Transverse colon (tissue), 4 donors: ENCODE data around the gene BMP8A. TPM values are rescaled to one million over a fixed set of nuclear protein-coding genes. Genes with fewer than 3 reads are reported as not detected.
"Not testable (repeated sequence)": the region's sequence is repeated elsewhere in the genome, so short reads cannot be mapped to it uniquely, and the experiment has no call there.

Source experiments
- DNase-seq: peaks from one replicate; pipeline ENCODE4 v3.0.0-alpha.2; 2019
- H3K27ac ChIP-seq, 4 donors: fragments of 200-600 bp; sonication (generic); 2 replicates each; pipeline ENCODE4 v1.5.1; 2016 to 2018; ENCODE audit warnings: inconsistent platforms in 4 of 4
- H3K27me3 ChIP-seq: fragments of 200-600 bp; sonication (generic); 2 replicates; pipeline ENCODE4 v1.5.1; 2017; ENCODE audit warnings: inconsistent platforms
- H3K36me3 ChIP-seq, 4 donors: fragments of 200-600 bp; sonication (generic); 2 replicates each; pipeline ENCODE4 v1.5.1; 2017 to 2019; ENCODE audit warnings: inconsistent platforms in 4 of 4
- H3K4me1 ChIP-seq, 4 donors: fragments of 200-600 bp; sonication (generic); 2 replicates each; pipeline ENCODE4 v1.5.1; 2017 to 2020; ENCODE audit warnings: inconsistent platforms in 4 of 4
- H3K4me3 ChIP-seq, 4 donors: fragments of 200-600 bp; sonication (generic); 1 replicate in 1 of 4; 2 replicates in 3 of 4; pipeline versions ENCODE4 v1.5.1 to v1.6.1; 2017 to 2019; ENCODE audit warnings: inconsistent platforms in 4 of 4
- H3K9me3 ChIP-seq, 2 donors: fragments of 200-600 bp; sonication (generic); 2 replicates each; pipeline ENCODE4 v1.5.1; 2017 to 2019; ENCODE audit warnings: inconsistent platforms in 2 of 2
- EP300 ChIP-seq: sonication (generic); formaldehyde crosslinking; IDR thresholded peaks from one replicate; pipeline ENCODE4 v1.6.1; 2017; ENCODE audit warnings: antibody characterized with exemption, low read depth
- POLR2A ChIP-seq: fragments of 450-650 bp; IDR thresholded peaks from one replicate; pipeline ENCODE4 v1.6.1; 2016; ENCODE audit warnings: antibody characterized with exemption, mild to moderate bottlenecking, moderate library complexity
- POLR2AphosphoS5 ChIP-seq, 3 donors: sonication (generic); formaldehyde crosslinking; IDR thresholded peaks; one replicate each; pipeline ENCODE4 v1.6.1; 2016; ENCODE audit warnings: antibody characterized with exemption in 3 of 3
- WGBS, 2 donors: methylation state at CpG; one replicate each; pipeline ENCODE4 v1.1.5; 2018; ENCODE audit warnings: low coverage in 1 of 2; 5-methylcytosine and 5-hydroxymethylcytosine counted together
- in situ Hi-C, 4 donors: fragments of 200-750 bp; cut with MboI; loops; one replicate each; pipeline versions ENCODE4 v1.15.0 to v1.15.1; 2017; ENCODE audit warnings: low sequenced_read_pairs in 3 of 4, low pct_ligation_motif_present in 1 of 4, low pct_unique_long_range_greater_than_20kb in 1 of 4
- intact Hi-C: fragments of 100-400 bp; cut with DNase I; formaldehyde crosslinking; loops from one replicate; pipeline ENCODE4 v1.15.1; 2023; ENCODE audit warnings: low total_unique reads
- total RNA-seq, 4 donors: library from RNA; depleted of rRNA; stranded (reverse); fragments of >200 nt; gene quantifications; one replicate each; pipeline ENCODE4 v1.1.0, GENCODE V29; 2016
- TF ChIP-seq, protein P1 (sequence below), 5 experiments: fragments of 200-600 bp in 3 of 5; fragments of 450-650 bp in 2 of 5; sonication (generic) in 3 of 5; IDR thresholded peaks; 1 replicate in 2 of 5; 2 replicates in 3 of 5; pipeline ENCODE4 v1.5.1; 2016 to 2017; ENCODE audit warnings: antibody characterized with exemption in 5 of 5, inconsistent platforms in 3 of 5, mild to moderate bottlenecking in 2 of 5, moderate library complexity in 1 of 5

BMP8A gene, protein sequence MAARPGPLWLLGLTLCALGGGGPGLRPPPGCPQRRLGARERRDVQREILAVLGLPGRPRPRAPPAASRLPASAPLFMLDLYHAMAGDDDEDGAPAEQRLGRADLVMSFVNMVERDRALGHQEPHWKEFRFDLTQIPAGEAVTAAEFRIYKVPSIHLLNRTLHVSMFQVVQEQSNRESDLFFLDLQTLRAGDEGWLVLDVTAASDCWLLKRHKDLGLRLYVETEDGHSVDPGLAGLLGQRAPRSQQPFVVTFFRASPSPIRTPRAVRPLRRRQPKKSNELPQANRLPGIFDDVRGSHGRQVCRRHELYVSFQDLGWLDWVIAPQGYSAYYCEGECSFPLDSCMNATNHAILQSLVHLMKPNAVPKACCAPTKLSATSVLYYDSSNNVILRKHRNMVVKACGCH
- 10 to 100 TPM in 2 of 4 donors, not detected in 2; 11.0 to 12.3 TPM for total RNA-seq

DNA sequence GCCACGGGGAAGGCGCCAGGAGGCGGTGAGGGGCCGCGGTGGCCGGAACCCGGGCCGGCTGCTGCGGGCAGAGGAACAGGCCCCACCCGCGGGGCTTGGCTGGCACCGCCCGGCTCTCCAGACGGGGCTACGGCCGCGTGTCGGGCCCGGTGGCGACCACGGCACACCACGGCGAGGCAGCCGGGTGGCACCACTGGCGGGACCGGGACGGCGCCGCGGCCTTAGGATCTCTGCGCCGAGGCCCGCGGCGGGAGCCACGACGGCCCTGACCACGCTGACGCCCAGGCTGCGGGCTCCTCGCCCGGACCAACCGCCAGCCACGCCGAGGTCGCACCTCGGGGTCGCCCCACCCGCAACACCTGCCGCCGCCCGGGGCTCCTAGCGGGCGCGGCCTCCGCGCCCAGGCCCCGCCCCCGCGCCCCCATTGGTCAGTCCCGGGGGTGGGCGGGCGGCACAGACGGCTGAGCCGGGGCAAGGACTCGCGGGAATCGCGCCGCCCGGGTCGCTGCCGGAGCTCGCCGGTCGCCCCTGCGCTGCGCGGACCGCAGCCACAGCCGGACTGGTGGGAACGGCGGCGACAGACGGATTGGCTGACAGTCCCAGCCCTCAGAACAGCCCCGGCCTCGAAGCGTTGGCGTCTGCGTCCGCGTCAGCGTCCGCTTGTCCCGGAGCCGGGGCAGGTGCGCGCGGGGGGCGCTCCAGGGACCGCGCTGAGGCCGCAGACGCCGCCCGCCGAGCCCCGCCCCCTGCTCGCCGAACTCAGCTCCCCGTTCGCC lies at the start of gene BMP8A:
Gene BMP8A (plus strand): TSS at position 491 of the 776 bp plus-strand sequence. CDS start 356 bp downstream, outside the sequence.
- peak within 1 kb of the TSS in 3 of 4 donors; percentile 42 to 64 (median 61) for H3K27ac ChIP-seq

DNA sequence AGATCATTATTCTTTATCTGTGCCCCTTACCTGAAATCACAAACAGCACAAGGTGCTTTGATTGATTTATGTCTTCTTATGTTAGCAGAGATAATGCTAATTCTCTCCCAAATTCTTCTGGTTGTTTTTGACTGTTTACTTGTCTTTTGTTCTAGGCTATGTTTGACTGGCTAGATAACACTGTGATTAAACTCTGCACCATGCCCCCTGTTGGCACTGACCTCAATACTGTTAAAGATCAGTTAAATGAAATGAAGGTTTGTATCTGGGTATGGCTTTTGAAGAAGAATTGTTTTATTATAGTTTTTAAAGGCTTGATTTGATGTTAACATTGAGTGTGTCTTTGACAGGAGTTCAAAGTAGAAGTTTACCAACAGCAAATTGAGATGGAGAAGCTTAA lies 49.6 kb upstream of the BMP8A start:
- DNase-seq: no peak
- Histone ChIP-seq H3K27ac (no peak overlapping the region), H3K27me3 (no peaks in the 10 kb centered on the region), H3K4me3 (no peak overlapping the region), H3K36me3 (peaks cover 0 to 80% (median 38%) of the 10 kb centered on the region in 4 donors), H3K4me1 (no peaks in the 10 kb centered on the region), H3K9me3 (no peaks in the 10 kb centered on the region)
- TF ChIP-seq POLR2AphosphoS5 (IDR thresholded peaks at IDR 0.05): no peak
- TF ChIP-seq EP300: no peak
- TF ChIP-seq, protein P1, sequence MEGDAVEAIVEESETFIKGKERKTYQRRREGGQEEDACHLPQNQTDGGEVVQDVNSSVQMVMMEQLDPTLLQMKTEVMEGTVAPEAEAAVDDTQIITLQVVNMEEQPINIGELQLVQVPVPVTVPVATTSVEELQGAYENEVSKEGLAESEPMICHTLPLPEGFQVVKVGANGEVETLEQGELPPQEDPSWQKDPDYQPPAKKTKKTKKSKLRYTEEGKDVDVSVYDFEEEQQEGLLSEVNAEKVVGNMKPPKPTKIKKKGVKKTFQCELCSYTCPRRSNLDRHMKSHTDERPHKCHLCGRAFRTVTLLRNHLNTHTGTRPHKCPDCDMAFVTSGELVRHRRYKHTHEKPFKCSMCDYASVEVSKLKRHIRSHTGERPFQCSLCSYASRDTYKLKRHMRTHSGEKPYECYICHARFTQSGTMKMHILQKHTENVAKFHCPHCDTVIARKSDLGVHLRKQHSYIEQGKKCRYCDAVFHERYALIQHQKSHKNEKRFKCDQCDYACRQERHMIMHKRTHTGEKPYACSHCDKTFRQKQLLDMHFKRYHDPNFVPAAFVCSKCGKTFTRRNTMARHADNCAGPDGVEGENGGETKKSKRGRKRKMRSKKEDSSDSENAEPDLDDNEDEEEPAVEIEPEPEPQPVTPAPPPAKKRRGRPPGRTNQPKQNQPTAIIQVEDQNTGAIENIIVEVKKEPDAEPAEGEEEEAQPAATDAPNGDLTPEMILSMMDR (IDR thresholded peaks at IDR 0.05): no peak
- no peak for TF ChIP-seq POLR2A
- in situ Hi-C loops (no loop called here), intact Hi-C loops (no loop called here)

More for the DNA sequence above, at the start of gene BMP8A:
- no peaks in the 10 kb centered on the region for H3K9me3 ChIP-seq
- intact Hi-C loops: no loop called here
- peaks cover 40% of the 10 kb centered on the region for H3K27me3 ChIP-seq
- peaks cover 5 to 17% (median 11%) of the 10 kb centered on the region in 4 donors for H3K4me1 ChIP-seq
- peak; percentile 83 for DNase-seq
- peaks cover 0 to 10% (median 0%) of the 10 kb centered on the region in 4 donors for H3K36me3 ChIP-seq
- 1% methylated on average over 39 of the region's 112 CpGs; no CpG with 5 or more reads in 1 of the 2 donors for WGBS, 2 donors
- in situ Hi-C loops: loop anchor here in 1 of 4 donors (10.0 kb wide), 1 partner anchor 293 kb away; the partner anchor contains the start of gene BMP8B
- no peak for TF ChIP-seq POLR2A
- peak in 1 of 3 donors; percentile 61 for TF ChIP-seq POLR2AphosphoS5 (IDR thresholded peaks at IDR 0.05)
- peak within 1 kb of the TSS; percentile 37 to 51 (median 42) for H3K4me3 ChIP-seq

DNA sequence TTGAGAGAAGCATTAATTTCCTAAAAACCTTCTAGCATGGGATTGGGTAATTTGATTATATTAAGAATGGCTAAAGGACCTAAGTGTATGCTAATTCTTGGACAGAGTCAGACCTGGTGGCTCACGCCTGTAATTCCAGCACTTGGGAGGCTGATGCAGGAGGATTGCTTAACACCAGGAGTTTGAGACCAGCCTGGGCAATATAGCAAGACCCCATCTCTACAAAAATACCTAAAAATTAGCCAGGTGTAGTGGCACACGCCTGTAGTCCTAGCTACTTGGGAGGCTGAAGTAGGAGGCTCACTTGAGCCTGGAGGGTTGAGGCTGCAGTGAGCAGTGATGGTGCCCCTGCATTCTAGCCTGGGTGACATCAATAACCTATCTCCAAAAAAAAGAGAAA lies 45.9 kb upstream of the BMP8A start:
- Histone ChIP-seq H3K36me3 (peaks cover 1 to 80% (median 35%) of the 10 kb centered on the region in 4 donors), H3K27ac (no peak overlapping the region), H3K4me3 (no peak overlapping the region), H3K9me3 (no peaks in the 10 kb centered on the region), H3K27me3 (no peaks in the 10 kb centered on the region), H3K4me1 (no peaks in the 10 kb centered on the region)
- intact Hi-C loops: no loop called here
- in situ Hi-C loops: no loop called here
- 96% methylated on average over 2 of the region's 2 CpGs; no CpG with 5 or more reads in 1 of the 2 donors for WGBS, 2 donors
- no peak for TF ChIP-seq EP300
- no peak for TF ChIP-seq POLR2A
- TF ChIP-seq, protein P1 (IDR thresholded peaks at IDR 0.05): no peak
- TF ChIP-seq POLR2AphosphoS5 (IDR thresholded peaks at IDR 0.05): no peak
- no peak for DNase-seq

DNA sequence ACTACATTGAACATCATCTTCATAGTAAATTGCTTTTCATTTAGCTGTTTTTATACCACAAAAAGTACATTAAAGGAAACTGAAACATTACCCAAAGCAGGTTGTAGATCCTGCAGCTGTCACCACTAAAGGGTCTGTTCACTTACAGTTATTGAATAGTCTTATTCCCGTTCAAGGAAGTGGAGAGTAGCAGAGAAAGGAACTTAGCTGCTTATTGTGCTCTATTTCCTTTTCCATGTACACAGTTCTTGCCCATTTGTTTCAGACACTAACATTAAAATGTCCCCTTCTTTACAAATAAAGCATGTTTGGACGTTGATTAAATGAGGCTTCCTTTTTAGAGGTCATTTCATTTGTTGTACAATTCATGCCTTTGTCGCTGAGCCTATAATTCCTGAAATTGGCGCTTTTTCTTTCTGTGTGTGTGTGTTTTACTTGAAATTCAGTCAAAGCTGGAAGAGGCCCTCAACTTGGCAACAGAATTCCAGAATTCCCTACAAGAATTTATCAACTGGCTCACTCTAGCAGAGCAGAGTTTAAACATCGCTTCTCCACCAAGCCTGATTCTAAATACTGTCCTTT lies 44.4 kb upstream of the BMP8A start:
- TF ChIP-seq POLR2AphosphoS5 (IDR thresholded peaks at IDR 0.05) (no peak), POLR2A (no peak), EP300 (no peak)
- TF ChIP-seq, protein P1 (IDR thresholded peaks at IDR 0.05): no peak
- WGBS, 2 donors: 81 to 86% methylated on average over 5 of the region's 5 CpGs
- in situ Hi-C loops (no loop called here), intact Hi-C loops (no loop called here)
- Histone ChIP-seq H3K36me3 (peaks cover 1 to 72% (median 34%) of the 10 kb centered on the region in 4 donors), H3K27ac (no peak overlapping the region), H3K4me3 (no peak overlapping the region), H3K4me1 (no peaks in the 10 kb centered on the region), H3K9me3 (no peaks in the 10 kb centered on the region), H3K27me3 (no peaks in the 10 kb centered on the region)
- DNase-seq: no peak

DNA sequence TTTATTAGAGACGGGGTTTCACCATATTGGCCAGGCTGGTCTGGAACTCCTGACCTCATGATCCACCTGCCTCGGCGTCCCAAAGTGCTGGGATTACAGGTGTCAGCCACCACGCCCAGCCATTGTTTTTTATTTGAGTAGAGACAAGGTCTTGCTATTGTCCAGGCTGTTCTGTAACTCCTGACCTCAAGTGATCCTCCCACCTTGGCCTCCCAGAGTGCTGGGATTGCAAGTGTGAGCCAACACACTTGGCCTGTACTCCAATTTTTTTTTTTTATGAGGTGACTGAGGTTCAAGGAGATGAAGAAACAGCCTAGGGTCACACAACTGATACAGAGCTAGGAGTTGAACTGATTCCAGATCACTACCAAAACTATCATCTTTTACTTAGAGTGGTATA lies 41.4 kb upstream of the BMP8A start:
- WGBS, 2 donors: 81 to 91% methylated on average over 4 of the region's 4 CpGs

More for the DNA sequence above, 41.4 kb upstream of the BMP8A start:
- H3K4me3 ChIP-seq, DNase-seq, H3K27me3 ChIP-seq, in situ Hi-C loops, intact Hi-C loops, H3K4me1 ChIP-seq, H3K9me3 ChIP-seq: not testable (repeated sequence)
- H3K36me3 ChIP-seq: peaks cover 1 to 74% (median 37%) of the 10 kb centered on the region in 4 donors
- H3K27ac ChIP-seq: peak overlapping the region in 1 of 4 donors; percentile 43
